ENCODE data around the gene LLGL1.
A peak's percentile ranks its signal among the peaks of the same experiment; 100 is the strongest.

DNA sequence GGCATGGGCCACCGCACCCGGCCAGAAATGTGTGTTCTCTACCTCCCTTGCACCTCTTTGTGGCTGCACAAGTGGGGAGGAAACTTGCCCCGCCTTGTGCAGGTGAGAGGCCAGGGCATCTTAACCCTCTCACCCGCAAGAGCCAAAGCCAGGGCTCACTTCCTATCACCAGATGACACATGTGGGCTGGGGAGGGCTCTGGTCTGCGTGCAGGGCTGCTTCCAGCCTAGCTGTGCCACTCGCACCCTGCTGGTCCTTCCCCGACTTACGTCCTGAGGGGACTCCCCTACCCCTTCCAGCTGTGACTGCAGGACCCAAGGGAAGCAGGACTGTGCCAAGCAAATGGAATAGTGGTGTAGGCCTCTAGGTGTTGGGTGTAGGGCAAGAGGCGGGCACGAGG lies 41.9 kb downstream of the LLGL1 start:
- TF ChIP-seq, protein P1, sequence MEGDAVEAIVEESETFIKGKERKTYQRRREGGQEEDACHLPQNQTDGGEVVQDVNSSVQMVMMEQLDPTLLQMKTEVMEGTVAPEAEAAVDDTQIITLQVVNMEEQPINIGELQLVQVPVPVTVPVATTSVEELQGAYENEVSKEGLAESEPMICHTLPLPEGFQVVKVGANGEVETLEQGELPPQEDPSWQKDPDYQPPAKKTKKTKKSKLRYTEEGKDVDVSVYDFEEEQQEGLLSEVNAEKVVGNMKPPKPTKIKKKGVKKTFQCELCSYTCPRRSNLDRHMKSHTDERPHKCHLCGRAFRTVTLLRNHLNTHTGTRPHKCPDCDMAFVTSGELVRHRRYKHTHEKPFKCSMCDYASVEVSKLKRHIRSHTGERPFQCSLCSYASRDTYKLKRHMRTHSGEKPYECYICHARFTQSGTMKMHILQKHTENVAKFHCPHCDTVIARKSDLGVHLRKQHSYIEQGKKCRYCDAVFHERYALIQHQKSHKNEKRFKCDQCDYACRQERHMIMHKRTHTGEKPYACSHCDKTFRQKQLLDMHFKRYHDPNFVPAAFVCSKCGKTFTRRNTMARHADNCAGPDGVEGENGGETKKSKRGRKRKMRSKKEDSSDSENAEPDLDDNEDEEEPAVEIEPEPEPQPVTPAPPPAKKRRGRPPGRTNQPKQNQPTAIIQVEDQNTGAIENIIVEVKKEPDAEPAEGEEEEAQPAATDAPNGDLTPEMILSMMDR (IDR thresholded peaks at IDR 0.05 in 2 of 3, conservative IDR thresholded peaks at IDR 0.05 in 1 of 3; ENCODE audit: control insufficient read depth in 2 of 3, extremely low read depth in 1 of 3, insufficient read depth in 1 of 3, low read depth in 3 of 3, low read length in 3 of 3): no peak
- TF ChIP-seq CREM (IDR thresholded peaks at IDR 0.05; ENCODE audit: low read depth) (no peak), ZNF24 (IDR thresholded peaks at IDR 0.05) (no peak), POLR2AphosphoS5 (IDR thresholded peaks at IDR 0.05; ENCODE audit: low read length) (no peak), RFX5 (IDR thresholded peaks at IDR 0.05; ENCODE audit: low read depth, low read length) (no peak), RAD51 (IDR thresholded peaks at IDR 0.05) (no peak), POLR2A (IDR thresholded peaks at IDR 0.05; ENCODE audit: low read depth, low read length) (peak; percentile 17; the same call in 1 of the 2 replicates), ATF7 (IDR thresholded peaks at IDR 0.05; ENCODE audit: low read depth) (no peak)
- TF ChIP-seq, protein P2, sequence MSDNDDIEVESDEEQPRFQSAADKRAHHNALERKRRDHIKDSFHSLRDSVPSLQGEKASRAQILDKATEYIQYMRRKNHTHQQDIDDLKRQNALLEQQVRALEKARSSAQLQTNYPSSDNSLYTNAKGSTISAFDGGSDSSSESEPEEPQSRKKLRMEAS (IDR thresholded peaks at IDR 0.05; ENCODE audit: low read depth, low read length): no peak
- TF ChIP-seq, protein P3, sequence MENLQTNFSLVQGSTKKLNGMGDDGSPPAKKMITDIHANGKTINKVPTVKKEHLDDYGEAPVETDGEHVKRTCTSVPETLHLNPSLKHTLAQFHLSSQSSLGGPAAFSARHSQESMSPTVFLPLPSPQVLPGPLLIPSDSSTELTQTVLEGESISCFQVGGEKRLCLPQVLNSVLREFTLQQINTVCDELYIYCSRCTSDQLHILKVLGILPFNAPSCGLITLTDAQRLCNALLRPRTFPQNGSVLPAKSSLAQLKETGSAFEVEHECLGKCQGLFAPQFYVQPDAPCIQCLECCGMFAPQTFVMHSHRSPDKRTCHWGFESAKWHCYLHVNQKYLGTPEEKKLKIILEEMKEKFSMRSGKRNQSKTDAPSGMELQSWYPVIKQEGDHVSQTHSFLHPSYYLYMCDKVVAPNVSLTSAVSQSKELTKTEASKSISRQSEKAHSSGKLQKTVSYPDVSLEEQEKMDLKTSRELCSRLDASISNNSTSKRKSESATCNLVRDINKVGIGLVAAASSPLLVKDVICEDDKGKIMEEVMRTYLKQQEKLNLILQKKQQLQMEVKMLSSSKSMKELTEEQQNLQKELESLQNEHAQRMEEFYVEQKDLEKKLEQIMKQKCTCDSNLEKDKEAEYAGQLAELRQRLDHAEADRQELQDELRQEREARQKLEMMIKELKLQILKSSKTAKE (IDR thresholded peaks at IDR 0.05; ENCODE audit: low read depth, poor library complexity, severe bottlenecking): no peak
- TF ChIP-seq, protein P4, sequence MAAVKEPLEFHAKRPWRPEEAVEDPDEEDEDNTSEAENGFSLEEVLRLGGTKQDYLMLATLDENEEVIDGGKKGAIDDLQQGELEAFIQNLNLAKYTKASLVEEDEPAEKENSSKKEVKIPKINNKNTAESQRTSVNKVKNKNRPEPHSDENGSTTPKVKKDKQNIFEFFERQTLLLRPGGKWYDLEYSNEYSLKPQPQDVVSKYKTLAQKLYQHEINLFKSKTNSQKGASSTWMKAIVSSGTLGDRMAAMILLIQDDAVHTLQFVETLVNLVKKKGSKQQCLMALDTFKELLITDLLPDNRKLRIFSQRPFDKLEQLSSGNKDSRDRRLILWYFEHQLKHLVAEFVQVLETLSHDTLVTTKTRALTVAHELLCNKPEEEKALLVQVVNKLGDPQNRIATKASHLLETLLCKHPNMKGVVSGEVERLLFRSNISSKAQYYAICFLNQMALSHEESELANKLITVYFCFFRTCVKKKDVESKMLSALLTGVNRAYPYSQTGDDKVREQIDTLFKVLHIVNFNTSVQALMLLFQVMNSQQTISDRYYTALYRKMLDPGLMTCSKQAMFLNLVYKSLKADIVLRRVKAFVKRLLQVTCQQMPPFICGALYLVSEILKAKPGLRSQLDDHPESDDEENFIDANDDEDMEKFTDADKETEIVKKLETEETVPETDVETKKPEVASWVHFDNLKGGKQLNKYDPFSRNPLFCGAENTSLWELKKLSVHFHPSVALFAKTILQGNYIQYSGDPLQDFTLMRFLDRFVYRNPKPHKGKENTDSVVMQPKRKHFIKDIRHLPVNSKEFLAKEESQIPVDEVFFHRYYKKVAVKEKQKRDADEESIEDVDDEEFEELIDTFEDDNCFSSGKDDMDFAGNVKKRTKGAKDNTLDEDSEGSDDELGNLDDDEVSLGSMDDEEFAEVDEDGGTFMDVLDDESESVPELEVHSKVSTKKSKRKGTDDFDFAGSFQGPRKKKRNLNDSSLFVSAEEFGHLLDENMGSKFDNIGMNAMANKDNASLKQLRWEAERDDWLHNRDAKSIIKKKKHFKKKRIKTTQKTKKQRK (IDR thresholded peaks at IDR 0.05; ENCODE audit: low read depth, low read length): no peak

Measured in GM12878 (cell line).